HepG2 (cell line): ENCODE results near the gene KCNJ6. TPM values are rescaled to one million over a fixed set of nuclear protein-coding genes. Genes with fewer than 3 reads are reported as not detected.

ENCODE experiments used
- CTCF ChIP-seq: sonication (generic); formaldehyde crosslinking; IDR thresholded peaks from 2 replicates; pipeline ENCODE4 v1.5.0; 2020; ENCODE audit warnings: mild to moderate bottlenecking, missing genetic modification reagents, moderate library complexity
- FOXC1 ChIP-seq: sonication (generic); formaldehyde crosslinking; IDR thresholded peaks from 2 replicates; pipeline ENCODE4 v1.8.0; 2022; ENCODE audit warnings: mild to moderate bottlenecking, missing genetic modification reagents, borderline replicate concordance
- GPN1 ChIP-seq: sonication (generic); formaldehyde crosslinking; IDR thresholded peaks from 2 replicates; pipeline ENCODE4 v1.5.1; 2020; ENCODE audit warnings: missing genetic modification reagents, borderline replicate concordance
- IRF2 ChIP-seq: IDR thresholded peaks from 2 replicates; pipeline ENCODE4 v1.6.1; 2018; ENCODE audit warnings: missing genetic modification reagents, missing compliant biosample characterization
- RELA ChIP-seq: sonication (generic); formaldehyde crosslinking; IDR thresholded peaks from 2 replicates; pipeline ENCODE4 v1.4.0; 2020; ENCODE audit warnings: missing genetic modification reagents
- ZNF383 ChIP-seq: sonication (generic); formaldehyde crosslinking; IDR thresholded peaks from 2 replicates; pipeline ENCODE4 v1.4.0; 2020; ENCODE audit warnings: missing genetic modification reagents, mild to moderate bottlenecking, borderline replicate concordance
- ZNF577 ChIP-seq: sonication (generic); formaldehyde crosslinking; IDR thresholded peaks from 2 replicates; pipeline ENCODE4 v1.4.0; 2020; ENCODE audit warnings: mild to moderate bottlenecking, low read depth, missing genetic modification reagents, borderline replicate concordance
- polyA plus RNA-seq, 8 experiments: library from polyadenylated mRNA; depleted of rRNA in 3 of 8; stranded (reverse) in 7 of 8; unstranded in 1 of 8; fragments of >200 nt; fragmentation: Illumina TruSeq in 4 of 8; extraction: Trizol in 4 of 8; gene quantifications; 2 replicates each; pipeline versions ENCODE4 v1.2.1 to v1.2.3, GENCODE V29; 2011 to 2016; ENCODE audit warnings: low read depth in 4 of 8, missing spikeins in 1 of 8, mixed read lengths in 1 of 8; ENCODE audit not compliant: insufficient read depth in 1 of 8
- total RNA-seq, 5 experiments: library from RNA; depleted of rRNA; stranded (reverse); fragments of >200 nt; fragmentation: Illumina TruSeq; extraction: Trizol; gene quantifications; 2 replicates each; pipeline ENCODE4 v1.2.3, GENCODE V29; 2016; ENCODE audit warnings: low read depth in 1 of 5
- TF ChIP-seq, protein P1 (sequence below), 2 experiments: sonication (generic) in 1 of 2; formaldehyde crosslinking in 1 of 2; IDR thresholded peaks; 2 replicates each; pipeline versions ENCODE4 v1.6.1 to v1.9.0; 2014 to 2022; ENCODE audit warnings: antibody characterized with exemption in 1 of 2, borderline replicate concordance in 1 of 2, inconsistent platforms in 1 of 2, low read depth in 1 of 2, missing genetic modification reagents in 1 of 2
- TF ChIP-seq, protein P2 (sequence below): sonication (generic); formaldehyde crosslinking; IDR thresholded peaks from 2 replicates; pipeline ENCODE4 v1.5.1; 2020; ENCODE audit warnings: missing genetic modification reagents, mild to moderate bottlenecking, borderline replicate concordance

The KCNJ6 gene
- total and polyA plus RNA-seq, 2 of the 13 experiments (the other 11 are each of a cell fraction or from before 2014, with no cell fraction given), result not detected

DNA sequence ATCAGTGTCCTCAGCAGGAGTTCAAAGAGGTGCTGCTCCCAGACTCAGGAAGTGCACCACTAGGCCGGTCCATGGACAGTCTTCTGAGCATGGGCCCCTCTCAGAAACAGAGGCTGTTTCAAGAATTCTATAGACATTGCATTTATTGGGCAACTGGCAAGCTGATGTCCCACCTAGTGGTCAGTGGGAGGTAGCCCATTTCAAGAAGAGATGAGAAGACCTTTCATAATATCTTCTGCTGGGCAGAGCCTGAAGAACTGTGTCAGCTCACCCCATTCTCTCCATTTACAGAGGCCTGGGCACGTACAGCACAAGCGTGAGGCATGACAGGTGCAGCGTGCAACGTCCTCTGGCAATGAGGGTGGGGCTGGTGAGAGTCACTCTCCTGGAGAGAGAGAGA, 333.7 kb downstream of the KCNJ6 start (continued):
- TF ChIP-seq, protein P1, sequence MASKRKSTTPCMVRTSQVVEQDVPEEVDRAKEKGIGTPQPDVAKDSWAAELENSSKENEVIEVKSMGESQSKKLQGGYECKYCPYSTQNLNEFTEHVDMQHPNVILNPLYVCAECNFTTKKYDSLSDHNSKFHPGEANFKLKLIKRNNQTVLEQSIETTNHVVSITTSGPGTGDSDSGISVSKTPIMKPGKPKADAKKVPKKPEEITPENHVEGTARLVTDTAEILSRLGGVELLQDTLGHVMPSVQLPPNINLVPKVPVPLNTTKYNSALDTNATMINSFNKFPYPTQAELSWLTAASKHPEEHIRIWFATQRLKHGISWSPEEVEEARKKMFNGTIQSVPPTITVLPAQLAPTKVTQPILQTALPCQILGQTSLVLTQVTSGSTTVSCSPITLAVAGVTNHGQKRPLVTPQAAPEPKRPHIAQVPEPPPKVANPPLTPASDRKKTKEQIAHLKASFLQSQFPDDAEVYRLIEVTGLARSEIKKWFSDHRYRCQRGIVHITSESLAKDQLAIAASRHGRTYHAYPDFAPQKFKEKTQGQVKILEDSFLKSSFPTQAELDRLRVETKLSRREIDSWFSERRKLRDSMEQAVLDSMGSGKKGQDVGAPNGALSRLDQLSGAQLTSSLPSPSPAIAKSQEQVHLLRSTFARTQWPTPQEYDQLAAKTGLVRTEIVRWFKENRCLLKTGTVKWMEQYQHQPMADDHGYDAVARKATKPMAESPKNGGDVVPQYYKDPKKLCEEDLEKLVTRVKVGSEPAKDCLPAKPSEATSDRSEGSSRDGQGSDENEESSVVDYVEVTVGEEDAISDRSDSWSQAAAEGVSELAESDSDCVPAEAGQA (IDR thresholded peaks at IDR 0.05; ENCODE audit: low read depth), result no peak
- TF ChIP-seq, protein P1 (CRISPR knock-in tag; IDR thresholded peaks at IDR 0.05; ENCODE audit: borderline replicate concordance), result no peak
- TF ChIP-seq, protein P2, sequence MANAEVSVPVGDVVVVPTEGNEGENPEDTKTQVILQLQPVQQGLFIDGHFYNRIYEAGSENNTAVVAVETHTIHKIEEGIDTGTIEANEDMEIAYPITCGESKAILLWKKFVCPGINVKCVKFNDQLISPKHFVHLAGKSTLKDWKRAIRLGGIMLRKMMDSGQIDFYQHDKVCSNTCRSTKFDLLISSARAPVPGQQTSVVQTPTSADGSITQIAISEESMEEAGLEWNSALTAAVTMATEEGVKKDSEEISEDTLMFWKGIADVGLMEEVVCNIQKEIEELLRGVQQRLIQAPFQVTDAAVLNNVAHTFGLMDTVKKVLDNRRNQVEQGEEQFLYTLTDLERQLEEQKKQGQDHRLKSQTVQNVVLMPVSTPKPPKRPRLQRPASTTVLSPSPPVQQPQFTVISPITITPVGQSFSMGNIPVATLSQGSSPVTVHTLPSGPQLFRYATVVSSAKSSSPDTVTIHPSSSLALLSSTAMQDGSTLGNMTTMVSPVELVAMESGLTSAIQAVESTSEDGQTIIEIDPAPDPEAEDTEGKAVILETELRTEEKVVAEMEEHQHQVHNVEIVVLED (CRISPR knock-in tag), result no peak
- TF ChIP-seq FOXC1 (no peak), GPN1 (CRISPR knock-in tag) (no peak), IRF2 (CRISPR knock-in tag) (0 out of 2 replicates have a peak, but pooled peaks have one; percentile 29), CTCF (CRISPR knock-in tag) (peak; percentile 78), RELA (CRISPR knock-in tag) (no peak), ZNF577 (CRISPR knock-in tag) (no peak), ZNF383 (no peak)
